GM12878 (cell line): ENCODE results near the gene SLC30A7.

ENCODE experiments used
- CTCF ChIP-seq, 3 experiments: IDR thresholded peaks in 2 of 3; conservative IDR thresholded peaks in 1 of 3; 2 replicates each; pipeline ENCODE4 v1.5.1; 2011; ENCODE audit warnings: low read depth in 3 of 3, low read length in 3 of 3, mild to moderate bottlenecking in 3 of 3, control low read depth in 2 of 3, moderate library complexity in 2 of 3, inconsistent platforms in 1 of 3, mixed read lengths in 1 of 3; ENCODE audit not compliant: control insufficient read depth in 2 of 3, insufficient read depth in 1 of 3; ENCODE audit errors: extremely low read depth in 1 of 3
- MEF2A ChIP-seq: IDR thresholded peaks from 2 replicates; pipeline ENCODE4 v1.6.1; 2011; ENCODE audit warnings: low read depth, mild to moderate bottlenecking, low read length, moderate library complexity; ENCODE audit not compliant: insufficient read depth
- MTA3 ChIP-seq: IDR thresholded peaks from 2 replicates; pipeline ENCODE4 v1.6.1; 2012; ENCODE audit warnings: low read length, inconsistent platforms, borderline replicate concordance
- NFXL1 ChIP-seq: fragments of 450-650 bp; IDR thresholded peaks from 2 replicates; pipeline ENCODE4 v1.6.1; 2017; ENCODE audit warnings: antibody characterized with exemption, mild to moderate bottlenecking, borderline replicate concordance
- POLR2AphosphoS5 ChIP-seq: IDR thresholded peaks from 2 replicates; pipeline ENCODE4 v1.6.1; 2011; ENCODE audit warnings: mild to moderate bottlenecking, low read length, inconsistent platforms
- SIN3A ChIP-seq: IDR thresholded peaks from 2 replicates; pipeline ENCODE4 v1.6.1; 2012; ENCODE audit warnings: low read depth, low read length, improper control_type of control experiment
- TAF1 ChIP-seq: IDR thresholded peaks from 2 replicates; pipeline ENCODE4 v1.6.1; 2011; ENCODE audit warnings: mild to moderate bottlenecking, low read depth, low read length, borderline replicate concordance

GRCh38 chr1:100931716-100932115 lies 35.8 kb downstream of the SLC30A7 start:
- TF ChIP-seq POLR2AphosphoS5 (no peak), MTA3 (no peak), MEF2A (no peak), SIN3A (no peak), CTCF (IDR thresholded peaks at IDR 0.05 in 2 of 3, conservative IDR thresholded peaks at IDR 0.05 in 1 of 3; ENCODE audit: control insufficient read depth in 2 of 3, extremely low read depth in 1 of 3, insufficient read depth in 1 of 3, low read depth in 3 of 3, low read length in 3 of 3) (no peak; a peak in 1 of 6 replicates), NFXL1 (no peak), TAF1 (no peak)
